DMS53 treated with DMSO at 0.1 percent for 48 hours (cell line): ENCODE data around the gene HCN4.
A peak's percentile ranks its signal among the peaks of the same experiment; 100 is the strongest.

ENCODE experiments used
- DNase-seq: peaks from one replicate; lab custom pipeline; 2025; ENCODE audit not compliant: unreplicated experiment; lab: John Stamatoyannopoulos, UW

Gene HCN4

GRCh38 chr15:73346735-73347312 is 21.9 kb downstream of the HCN4 start:
- DNase-seq = no peak

DNA sequence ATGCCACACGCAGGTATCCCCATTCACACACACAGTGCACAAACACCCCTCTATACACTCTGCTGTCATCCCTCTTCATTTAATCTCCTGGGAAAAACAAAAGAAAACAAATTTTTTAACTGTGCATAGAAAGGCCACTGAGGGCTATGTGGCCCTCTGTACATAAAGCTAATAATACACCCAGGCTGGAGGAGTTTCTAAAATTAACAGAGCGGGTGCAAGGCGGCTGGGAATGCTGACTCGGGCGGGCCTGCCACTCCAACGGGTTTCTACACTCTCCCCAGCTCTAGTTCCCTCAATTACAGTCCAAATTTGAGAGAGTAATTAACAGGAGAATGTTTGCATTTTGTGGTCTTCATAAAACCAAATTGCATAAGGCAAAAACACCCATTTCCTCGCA is 23.1 kb downstream of the HCN4 start:
- no peak for DNase-seq

GRCh38 chr15:73344056-73344455 is 24.7 kb downstream of the HCN4 start:
- DNase-seq = no peak

DNA sequence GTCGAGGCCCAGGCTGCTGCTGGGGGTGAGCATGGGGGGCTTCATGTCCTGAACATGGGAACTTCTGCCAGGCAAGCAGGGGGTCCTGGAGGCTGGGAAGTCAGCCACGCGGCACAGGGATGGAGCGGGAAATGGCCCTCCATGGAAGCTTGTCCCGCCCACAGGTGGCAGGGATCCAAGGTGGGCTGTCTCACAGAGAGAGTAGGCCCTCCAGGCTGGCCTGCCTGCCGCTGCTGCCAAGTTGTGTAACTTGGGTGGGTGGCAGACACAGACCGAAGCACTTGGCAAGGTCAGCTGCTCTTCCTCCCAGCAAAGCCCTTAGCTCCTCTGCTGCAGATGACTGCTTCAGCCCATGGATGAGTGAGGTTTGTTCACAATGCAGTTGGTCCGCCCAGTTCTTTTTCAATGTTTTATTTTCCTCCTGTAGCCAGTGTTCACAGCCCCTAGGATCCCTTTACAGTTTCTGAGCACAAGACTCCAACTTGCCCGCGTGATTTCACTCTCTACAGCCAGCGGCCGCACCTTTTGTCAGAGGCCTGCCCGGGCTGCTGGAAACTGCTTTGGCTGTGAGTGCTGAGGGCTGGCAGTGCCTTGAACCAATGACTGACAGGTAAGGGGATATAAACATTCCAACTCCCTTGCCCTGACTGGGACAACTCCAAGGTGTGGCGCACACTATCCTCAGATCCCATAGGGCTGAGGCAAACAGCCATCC is 26.7 kb downstream of the HCN4 start:
- DNase-seq = no peak

DNA sequence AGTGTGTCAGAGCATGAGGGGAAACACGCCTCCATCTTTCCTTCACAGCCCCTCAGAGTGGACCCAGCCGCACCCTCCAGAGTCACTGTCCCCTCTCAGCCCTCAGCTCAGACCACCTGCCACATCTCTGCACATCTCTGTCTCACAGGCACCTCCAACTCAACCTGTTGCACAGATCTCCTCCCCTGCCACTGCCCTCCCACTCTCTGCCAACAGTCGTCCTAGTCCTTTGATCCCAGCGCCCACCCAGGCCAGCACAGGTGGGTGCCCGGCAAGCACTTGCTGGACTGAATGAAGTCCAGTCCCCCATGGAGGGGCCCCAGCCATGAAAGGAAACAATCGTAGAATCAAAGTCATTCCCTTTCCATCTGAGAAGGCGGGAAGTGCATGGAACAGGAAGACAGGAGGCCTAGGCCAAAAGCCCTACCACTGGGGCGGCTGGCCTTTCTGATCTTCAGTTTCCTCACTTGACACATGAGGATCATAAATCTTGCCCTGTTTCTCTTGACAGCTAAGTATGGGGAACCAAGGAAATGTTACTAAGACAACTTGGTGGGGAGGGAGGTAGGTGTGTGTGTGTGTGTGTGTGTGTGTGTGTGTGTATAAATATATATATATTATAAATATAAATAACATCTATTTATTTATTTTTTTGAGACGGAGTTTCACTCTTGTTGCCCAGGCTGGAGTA is 28.1 kb downstream of the HCN4 start:
- DNase-seq = no peak

DNA sequence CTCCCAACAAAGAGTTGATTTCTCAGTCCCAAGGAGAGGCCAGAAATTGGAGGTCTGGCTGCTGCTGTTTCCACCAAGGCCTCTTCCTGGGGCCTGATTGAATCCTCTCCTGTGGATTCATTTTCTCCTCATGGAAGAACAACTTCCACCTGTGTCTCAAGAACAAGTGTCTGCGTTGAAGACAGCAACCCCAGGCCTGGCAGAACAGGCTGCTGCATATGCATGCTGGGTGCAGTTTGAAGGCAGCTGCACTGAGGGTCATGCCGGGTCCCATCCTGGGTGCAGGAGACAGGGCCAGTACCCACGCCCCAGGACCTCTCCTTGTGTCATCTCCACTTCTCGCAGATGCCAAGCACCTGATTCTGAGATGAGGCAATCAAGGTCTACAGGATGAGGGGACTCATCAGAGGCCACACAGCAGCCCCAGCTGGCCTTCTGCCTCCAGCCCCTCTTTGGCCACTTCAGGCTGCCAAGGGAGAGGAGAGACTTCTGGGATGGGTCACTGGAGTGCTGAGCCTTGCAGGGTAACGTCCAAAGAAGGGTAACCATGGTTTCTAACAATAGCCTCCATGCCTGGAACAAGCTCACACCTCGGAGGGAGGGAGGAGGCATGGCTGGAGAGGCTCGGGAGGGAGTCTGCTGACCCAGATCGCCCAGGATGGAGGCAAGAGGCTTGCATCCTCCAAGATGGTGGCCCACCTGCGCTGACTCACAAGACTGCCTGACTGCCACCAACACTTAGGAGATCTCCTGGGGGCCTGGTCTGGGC is 30.0 kb downstream of the HCN4 start:
- DNase-seq = no peak

DNA sequence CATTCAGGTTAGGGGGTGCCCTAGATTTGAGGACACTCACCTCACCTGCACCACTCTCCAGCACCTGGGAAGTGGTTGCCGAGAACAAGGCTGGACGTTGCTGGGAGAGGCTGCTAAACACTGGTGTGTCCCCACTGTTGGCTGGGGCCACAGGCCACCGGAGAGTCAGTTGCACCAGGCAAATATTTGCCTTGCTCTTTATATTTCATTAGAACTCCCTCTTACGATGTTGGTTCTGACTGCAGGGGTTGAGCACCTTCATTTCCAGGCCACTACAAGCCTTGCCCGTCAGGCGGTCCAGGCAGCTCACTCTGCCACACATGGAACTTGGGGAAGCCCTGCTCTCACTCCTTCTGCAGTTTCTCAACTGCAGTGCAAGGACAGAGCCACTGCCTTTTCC is 30.7 kb downstream of the HCN4 start:
- DNase-seq = peak; percentile 51

GRCh38 chr15:73337187-73337586 is 31.6 kb downstream of the HCN4 start:
- DNase-seq = no peak

DNA sequence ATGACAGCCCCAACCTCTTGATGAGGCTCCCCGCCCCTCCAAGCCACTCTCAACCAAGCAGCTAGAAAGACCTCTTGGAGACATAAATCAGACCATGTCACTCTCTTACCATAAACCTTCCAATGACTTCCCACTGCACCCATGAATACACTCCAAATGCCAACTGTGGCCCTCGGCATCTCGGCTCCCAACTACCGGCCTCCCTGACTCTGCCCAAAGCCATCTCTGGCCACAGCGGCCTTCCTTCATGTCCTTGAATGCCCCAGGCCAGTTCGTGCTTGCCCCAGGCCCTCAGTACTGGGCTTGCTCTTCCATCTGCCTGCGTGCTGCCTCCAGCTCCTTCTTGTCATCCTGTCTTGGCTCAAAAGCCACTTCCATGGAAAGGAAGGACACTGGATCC is 32.0 kb downstream of the HCN4 start:
- DNase-seq = no peak

- DNase-seq = no peak
Observed at GRCh38 chr15:73335471-73335870, 33.3 kb downstream of the HCN4 start.

DNA sequence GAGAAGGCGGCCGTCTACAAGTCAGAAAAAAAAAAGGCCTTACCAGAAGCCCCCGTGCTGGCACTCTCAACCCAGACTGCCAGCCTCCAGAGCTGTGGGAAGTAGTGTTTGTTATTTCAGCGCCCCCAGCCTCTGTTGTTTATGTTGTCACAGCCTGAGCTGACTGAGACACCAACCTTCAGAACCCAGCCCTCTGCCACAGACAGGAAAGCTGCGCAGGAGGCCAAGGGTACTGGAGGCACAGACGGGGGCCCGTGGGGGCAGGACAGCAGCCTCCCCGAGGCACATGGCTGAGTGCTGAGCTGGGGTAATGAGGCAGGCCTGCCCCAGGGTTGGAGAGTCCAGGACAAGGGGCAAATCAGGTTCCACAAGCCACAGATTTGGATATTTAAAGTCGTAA is 33.7 kb downstream of the HCN4 start:
- no peak for DNase-seq

DNA sequence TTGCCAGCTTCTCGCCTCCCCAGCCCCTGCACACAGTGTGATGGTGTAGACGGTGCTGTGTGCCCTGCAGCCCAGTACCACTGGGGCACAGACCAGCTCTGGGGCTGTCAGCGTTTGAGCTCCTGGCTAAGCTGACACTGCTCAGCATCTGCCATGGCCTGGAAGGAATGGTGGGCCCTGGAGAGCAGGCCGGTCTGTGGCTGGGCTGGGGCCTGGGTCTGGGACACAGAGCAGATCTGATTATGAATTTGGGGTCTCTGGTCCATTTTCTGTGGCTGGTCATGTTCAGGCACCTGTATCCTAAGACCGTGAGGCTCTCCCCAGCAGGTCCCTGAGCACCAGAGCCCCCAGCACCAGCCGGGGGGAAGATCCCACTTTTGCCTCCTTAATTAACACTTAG is 34.7 kb downstream of the HCN4 start:
- no peak for DNase-seq

- DNase-seq = no peak
Observed at GRCh38 chr15:73333001-73333400, 35.8 kb downstream of the HCN4 start.

- DNase-seq = no peak
Observed at GRCh38 chr15:73331991-73332925, 36.5 kb downstream of the HCN4 start.

- no peak for DNase-seq
Observed at GRCh38 chr15:73331501-73331900, 37.3 kb downstream of the HCN4 start.

DNA sequence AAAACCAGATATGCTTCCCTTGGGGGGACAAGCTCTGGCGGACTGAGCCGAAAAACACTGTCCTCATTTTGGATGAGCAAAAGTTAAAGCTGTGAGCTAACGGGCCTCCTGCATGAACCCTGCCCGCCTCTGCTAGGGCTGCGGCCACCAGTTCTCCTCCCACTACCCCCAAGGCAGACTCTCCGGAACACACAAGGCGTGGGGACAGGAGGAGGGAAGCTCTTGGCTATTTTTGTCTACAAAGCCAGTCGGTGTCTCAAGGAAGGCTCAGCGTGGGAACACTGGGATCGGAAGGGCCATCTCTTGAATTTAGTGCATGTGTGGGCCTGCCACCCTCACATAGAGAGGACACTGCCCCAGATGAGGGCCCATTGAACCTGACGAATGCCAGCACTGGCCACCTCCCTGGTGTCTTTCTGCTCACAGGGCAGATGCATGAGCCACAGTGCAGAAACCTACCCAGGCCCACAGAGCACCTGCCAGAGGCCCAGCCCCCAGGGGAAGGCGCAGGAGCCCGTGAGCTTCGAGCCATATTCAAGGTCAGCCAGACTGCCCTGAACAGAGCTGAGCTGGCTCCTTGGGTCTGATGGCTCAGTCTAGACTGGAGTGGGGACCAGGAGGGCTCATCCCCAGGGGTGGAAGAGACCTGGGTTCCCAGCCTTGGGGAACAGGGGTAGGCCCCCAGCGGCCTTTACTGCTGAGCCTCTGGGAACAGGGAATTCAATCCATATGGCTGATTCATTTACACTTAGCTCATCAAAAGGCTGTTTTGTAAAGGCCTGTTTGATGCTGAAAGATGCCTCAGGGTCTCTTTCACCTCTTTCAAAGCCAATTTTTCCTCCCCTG is 38.3 kb downstream of the HCN4 start:
- DNase-seq = no peak

DNA sequence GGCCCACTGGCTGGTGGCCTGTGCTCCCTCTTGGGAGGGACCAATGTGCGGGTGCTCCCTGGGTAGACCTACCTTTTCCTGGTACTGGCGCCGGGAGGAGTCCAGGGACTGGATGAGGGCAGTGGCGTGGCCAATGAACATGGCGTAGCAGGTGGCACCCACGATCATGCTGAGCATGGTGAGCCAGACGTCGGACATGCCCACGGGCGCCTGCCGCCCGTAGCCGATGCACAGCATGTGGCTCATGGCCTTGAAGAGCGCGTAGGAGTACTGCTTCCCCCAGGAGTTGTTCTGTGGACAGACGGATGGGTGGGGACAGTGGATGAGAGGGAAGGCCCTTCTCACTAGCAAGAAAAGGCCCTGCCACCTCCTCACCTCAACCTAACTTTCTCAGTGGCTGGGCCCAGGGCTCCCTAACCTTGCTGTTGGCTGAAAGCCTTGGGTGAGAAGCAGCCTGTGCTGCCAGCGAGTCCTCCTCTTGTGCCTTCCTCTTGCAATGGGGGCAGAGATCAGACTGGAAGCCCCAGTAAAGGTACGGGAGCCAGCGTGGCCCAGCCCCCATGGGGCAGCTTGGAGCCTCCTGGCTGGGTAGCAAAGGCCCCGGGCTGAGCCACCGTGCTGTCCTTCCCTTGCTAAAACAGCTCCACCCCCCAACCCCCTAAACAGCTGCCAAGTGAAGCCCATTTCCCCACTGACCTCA is 39.1 kb downstream of the HCN4 start:
- DNase-seq = no peak

GRCh38 chr15:73328981-73329380 is 39.8 kb downstream of the HCN4 start:
- DNase-seq = no peak

- no peak for DNase-seq
Observed at GRCh38 chr15:73328149-73328820, 40.5 kb downstream of the HCN4 start.
